Measurements from ENCODE around the gene PXDN.

The PXDN gene

GRCh38 chr2:1588051-1588977 lies 156.0 kb downstream of the PXDN start:
- DNase-seq (ENCODE audit: low read depth): no peak
- TF ChIP-seq, protein P1, sequence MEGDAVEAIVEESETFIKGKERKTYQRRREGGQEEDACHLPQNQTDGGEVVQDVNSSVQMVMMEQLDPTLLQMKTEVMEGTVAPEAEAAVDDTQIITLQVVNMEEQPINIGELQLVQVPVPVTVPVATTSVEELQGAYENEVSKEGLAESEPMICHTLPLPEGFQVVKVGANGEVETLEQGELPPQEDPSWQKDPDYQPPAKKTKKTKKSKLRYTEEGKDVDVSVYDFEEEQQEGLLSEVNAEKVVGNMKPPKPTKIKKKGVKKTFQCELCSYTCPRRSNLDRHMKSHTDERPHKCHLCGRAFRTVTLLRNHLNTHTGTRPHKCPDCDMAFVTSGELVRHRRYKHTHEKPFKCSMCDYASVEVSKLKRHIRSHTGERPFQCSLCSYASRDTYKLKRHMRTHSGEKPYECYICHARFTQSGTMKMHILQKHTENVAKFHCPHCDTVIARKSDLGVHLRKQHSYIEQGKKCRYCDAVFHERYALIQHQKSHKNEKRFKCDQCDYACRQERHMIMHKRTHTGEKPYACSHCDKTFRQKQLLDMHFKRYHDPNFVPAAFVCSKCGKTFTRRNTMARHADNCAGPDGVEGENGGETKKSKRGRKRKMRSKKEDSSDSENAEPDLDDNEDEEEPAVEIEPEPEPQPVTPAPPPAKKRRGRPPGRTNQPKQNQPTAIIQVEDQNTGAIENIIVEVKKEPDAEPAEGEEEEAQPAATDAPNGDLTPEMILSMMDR (IDR thresholded peaks at IDR 0.05; ENCODE audit: control insufficient read depth, extremely low read depth, insufficient read depth): no peak
- no peak overlapping the region for H3K4me3 ChIP-seq (ENCODE audit: low read depth, low read length)

GRCh38 chr2:1586923-1587840 lies 157.1 kb downstream of the PXDN start:
- DNase-seq (ENCODE audit: low read depth): no peak
- H3K4me3 ChIP-seq (ENCODE audit: low read depth, low read length): no peak overlapping the region
- TF ChIP-seq, protein P1 (IDR thresholded peaks at IDR 0.05; ENCODE audit: control insufficient read depth, extremely low read depth, insufficient read depth): no peak

- DNase-seq (ENCODE audit: low read depth): no peak
- no peak overlapping the region for H3K4me3 ChIP-seq (ENCODE audit: low read depth, low read length)
- TF ChIP-seq, protein P1 (IDR thresholded peaks at IDR 0.05; ENCODE audit: control insufficient read depth, extremely low read depth, insufficient read depth): no peak
These were observed 157.9 kb downstream of the PXDN start for GRCh38 chr2:1586251-1586922.

DNA sequence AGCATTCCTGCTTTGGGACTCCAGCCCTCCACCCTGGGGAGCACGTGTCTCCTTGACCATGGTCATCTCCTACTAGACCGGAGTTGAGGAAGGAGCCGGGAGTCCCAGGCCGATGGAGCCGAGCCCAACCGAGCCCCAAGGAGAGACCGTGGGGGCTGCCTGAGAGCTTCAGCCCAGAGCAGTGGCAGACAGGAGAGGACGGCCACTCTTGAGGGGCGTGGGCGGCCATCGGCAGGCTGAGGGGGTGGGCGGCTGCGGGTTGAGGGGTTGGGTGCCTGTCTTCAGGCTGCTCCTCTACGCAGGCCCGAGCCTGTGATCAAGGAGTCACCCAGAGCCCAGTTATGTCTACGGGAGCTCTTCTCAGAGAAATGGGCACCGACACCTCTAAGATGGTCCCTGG lies 158.7 kb downstream of the PXDN start:
- TF ChIP-seq, protein P1 (IDR thresholded peaks at IDR 0.05; ENCODE audit: control insufficient read depth, extremely low read depth, insufficient read depth): no peak
- H3K4me3 ChIP-seq (ENCODE audit: low read depth, low read length): no peak overlapping the region
- no peak for DNase-seq (ENCODE audit: low read depth)

- no peak for DNase-seq (ENCODE audit: low read depth)
These were observed 159.4 kb downstream of the PXDN start for GRCh38 chr2:1584691-1585485.

More at GRCh38 chr2:1584691-1585485, 159.4 kb downstream of the PXDN start:
- TF ChIP-seq, protein P1 (IDR thresholded peaks at IDR 0.05; ENCODE audit: control insufficient read depth, extremely low read depth, insufficient read depth): no peak
- no peak overlapping the region for H3K4me3 ChIP-seq (ENCODE audit: low read depth, low read length)
